ENCODE data around the gene TGIF2LX.
"Not testable (repeated sequence)": the region's sequence is repeated elsewhere in the genome, so short reads cannot be mapped to it uniquely, and the experiment has no call there.

Gene TGIF2LX

DNA sequence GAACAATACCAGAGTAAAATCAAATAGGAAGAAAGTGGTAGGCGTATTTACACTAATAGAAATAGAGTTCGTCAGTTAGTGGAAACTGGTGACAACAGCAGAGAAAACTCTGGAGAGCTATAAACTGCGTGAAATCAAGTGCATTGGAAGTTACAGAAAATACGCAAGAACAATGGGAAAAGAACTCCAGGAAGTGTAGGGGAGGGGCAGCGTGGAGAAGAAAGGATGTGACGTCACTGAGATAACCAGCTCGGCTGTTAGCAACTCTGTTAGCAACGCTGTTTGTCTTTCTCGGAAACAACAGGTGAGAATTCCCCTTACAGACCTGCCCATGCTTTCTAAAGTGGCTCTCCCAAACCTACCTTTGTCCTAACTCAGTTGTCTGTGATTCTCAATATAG is at the start of gene TGIF2LX:
Gene TGIF2LX (plus strand): TSS at position 244 of the 400 bp plus-strand sequence. CDS start 178 bp downstream, outside the sequence.
- not testable (repeated sequence) for DNase-seq

DNA sequence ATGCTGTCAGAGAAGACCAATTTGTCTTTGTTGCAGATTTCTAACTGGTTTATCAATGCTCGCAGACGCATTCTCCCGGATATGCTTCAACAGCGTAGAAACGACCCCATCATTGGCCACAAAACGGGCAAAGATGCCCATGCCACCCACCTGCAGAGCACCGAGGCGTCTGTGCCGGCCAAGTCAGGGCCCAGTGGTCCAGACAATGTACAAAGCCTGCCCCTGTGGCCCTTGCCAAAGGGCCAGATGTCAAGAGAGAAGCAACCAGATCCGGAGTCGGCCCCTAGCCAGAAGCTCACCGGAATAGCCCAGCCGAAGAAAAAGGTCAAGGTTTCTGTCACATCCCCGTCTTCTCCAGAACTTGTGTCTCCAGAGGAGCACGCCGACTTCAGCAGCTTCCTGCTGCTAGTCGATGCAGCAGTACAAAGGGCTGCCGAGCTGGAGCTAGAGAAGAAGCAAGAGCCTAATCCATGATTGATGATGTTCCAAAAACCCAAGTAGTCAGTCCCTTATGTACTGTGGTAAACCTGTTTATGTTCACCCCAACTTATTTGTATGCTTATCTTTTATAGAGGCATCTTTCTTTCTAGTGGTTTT is 728 bp downstream of the TGIF2LX start:
- DNase-seq: not testable (repeated sequence)

GRCh38 chrX:89943077-89943476 is 21.4 kb downstream of the TGIF2LX start:
- DNase-seq: not testable (repeated sequence)

- not testable (repeated sequence) for DNase-seq
Observed at GRCh38 chrX:89965588-89965987, 43.9 kb downstream of the TGIF2LX start.
